ENCODE measurements around the gene DUSP2.

GRCh38 chr2:96120091-96120720 lies 25.0 kb downstream of the DUSP2 start:
- TF ChIP-seq GATA3 (IDR thresholded peaks at IDR 0.05; ENCODE audit: low read depth, low read length) (no peak), GATA2 (IDR thresholded peaks at IDR 0.05; ENCODE audit: low read depth, low read length) (no peak)
